SK-MEL-5 (cell line): ENCODE results near the gene TOB1. TPM values are rescaled to one million over a fixed set of nuclear protein-coding genes. Genes with fewer than 3 reads are reported as not detected.

ENCODE experiments used
- DNase-seq: peaks from one replicate; pipeline ENCODE4 v3.0.0-alpha.2; 2016; ENCODE audit warnings: low read depth, low spot score
- in situ Hi-C: cut with HindIII; loops from 2 replicates; pipeline ENCODE4 v1.10.0; 2016; ENCODE audit warnings: low sequenced_read_pairs, high pct_unique_total_duplicates, low pct_unique_long_range_greater_than_20kb
- total RNA-seq: library from RNA; depleted of rRNA; stranded (reverse); fragments of >200 nt; shearing (Covaris generic); gene quantifications from 2 replicates; pipeline ENCODE4 v1.2.3, GENCODE V29; 2014; rRNA removed

TOB1 gene
- total RNA-seq, 1 experiment from 2014 or later, result 23.7 TPM

DNA sequence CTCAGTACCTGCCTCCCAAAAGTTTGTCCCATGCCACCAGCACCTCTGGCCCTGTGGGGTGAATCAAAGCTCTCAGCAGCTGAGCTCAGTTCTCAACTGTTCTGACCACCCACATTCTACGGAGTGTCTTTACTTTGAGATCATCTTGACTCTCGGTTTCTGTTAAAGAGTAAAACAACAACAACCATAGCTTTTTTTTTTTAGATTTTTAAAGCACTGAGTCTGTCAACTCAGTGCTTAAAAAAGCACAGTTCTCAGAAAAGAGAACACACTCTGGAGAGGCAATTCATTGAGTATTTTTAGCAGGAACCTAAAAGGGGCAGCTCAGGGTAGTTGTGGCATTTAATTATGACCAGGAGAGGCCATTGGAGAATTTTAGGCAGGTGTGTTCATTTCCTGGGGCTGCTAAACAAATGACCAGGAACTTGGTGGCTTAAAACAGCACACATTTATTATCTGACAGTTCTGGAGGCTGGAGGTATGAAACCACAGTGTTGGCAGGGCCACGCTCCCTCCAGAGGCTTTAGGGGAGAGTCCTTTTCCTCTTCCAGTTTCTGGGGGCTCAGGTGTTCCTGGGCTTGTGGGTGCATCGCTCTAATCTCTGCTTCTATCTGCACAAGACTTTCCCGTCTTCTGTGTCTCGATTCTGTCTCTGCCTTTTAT, 37.5 kb downstream of the TOB1 start:
- in situ Hi-C loops, result no loop called here

DNA sequence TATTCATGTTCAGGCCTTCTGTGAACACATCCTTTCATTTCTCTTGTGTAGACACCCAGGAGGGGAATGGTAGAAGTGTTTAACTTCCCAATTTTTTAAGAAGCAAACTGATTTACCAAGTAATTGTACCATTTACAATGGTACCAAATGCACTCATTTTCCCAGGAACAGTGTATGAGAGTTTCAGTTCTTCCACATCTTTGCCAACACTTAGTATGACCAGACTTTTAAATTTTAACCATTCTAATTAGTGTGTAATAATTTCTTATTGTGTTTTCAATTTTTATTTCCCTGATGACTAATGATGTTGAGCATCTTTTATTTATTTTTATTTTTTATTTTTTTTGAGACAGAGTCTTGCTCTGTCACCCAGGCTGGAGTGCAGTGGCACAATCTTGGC, 41.0 kb downstream of the TOB1 start:
- in situ Hi-C loops, result no loop called here
- DNase-seq, result no peak

More for the DNA sequence above, 37.5 kb downstream of the TOB1 start:
- DNase-seq, result no peak

DNA sequence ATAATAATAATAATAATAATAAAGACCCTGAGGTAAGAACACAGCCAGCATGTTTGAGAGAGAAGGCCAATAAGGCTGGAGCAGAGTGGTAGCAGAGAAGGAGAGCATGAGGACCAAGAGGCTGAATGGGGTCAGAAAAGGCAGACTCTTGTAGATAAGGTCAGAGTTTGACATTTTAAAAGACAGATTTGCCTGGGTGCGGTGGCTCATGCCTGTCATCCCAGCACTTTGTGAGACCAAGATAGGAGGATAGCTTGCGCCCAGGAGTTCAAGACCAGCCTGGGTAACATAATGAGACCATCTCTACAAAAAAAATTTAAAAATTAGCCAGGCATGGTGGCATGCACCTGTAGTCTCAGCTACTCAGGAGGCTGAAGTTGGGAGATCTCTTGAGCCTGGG, 41.7 kb downstream of the TOB1 start:
- no peak for DNase-seq
- in situ Hi-C loops, result no loop called here

DNA sequence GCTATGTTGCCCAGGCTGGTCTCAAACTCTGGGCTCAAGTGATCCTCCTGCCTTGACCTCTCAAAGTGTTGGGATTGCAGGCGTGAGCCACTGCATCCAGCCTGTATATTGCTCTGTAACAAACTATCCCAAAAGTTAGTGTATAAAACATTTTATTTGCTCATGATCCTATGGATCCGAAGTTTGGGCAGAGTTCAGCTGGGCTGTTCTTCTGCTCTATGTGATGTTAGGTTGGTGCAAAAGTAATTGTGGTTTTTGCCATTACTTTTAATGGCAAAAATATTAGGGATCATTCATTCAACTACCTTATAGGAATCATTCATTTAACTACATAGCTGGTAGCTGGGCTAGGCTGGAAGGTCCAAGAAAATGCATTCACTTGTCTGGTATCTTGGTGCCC, 43.6 kb downstream of the TOB1 start:
- DNase-seq, result no peak
- in situ Hi-C loops, result no loop called here

DNA sequence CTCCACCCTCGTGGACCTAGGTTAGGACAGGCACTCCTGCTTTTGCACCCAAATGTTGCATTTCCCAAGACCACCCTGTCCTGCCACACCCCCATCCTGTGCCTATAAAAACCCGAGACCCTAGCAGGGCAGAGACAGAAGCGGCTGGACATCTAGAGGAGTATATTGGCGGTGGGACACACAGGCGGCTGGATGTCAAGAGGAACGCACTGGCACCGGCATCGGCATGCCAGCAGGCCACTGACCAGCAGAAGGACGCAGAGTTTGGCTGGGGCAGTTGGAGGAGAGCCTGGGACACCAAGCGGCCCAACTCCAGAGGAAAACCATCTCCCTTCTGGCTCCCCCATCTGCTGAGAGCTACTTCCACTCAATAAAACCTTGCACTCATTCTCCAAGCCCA, 45.5 kb downstream of the TOB1 start:
- in situ Hi-C loops, result no loop called here
- no peak for DNase-seq

DNA sequence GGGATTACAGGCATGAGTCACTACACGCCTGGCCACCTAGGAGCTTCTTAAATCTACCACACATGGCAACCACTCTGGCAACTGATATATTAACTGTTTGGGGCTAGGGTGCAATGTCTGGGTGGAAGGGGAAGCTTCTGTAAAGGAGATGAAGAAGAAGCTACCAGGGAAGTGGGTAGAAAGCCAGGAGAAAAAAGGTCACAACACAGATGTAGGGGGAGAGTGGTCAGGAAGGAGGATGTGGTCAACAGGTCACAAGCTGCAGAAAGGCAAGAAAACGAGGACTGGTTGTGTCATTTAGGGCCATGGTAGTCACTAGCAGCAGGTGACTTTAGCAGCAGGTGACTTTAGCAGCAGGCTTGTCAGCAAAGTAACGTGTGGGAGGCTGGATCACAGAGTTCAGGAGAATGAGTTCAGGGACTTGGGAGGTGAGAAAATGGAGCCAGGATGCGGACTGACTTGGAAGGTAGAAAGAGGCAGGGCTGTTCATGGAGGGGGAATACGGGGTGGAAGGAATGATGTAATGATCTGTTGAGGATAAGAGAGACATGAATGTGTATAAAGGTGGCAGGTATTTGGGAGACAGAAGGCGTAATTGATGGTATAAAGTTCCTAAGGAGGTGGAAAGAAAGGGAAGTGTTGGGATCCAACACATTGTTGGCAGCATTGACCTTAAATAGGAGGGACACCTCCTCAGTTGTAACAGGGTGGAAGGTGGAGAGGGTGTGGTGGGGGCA, 47.1 kb downstream of the TOB1 start:
- no peak for DNase-seq
- in situ Hi-C loops, result no loop called here

DNA sequence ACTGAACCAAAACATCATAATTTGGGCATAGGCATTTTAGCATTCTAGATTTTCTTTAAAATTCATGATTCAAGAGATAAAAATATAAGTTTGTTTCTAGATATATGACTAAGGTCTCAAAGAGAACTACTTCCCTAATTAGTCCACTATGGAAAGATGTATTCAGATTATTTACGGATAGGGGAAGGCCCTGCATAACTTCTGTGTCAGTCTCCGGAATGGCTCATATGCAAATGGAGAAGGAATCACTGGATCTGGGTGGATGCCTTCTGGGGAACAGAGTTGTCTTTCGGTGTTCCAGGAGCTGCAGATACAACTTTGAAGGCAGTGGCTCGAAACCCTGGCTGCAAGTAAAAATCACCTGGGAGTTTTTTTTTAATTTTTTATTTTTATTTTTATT, 47.9 kb downstream of the TOB1 start:
- in situ Hi-C loops, result no loop called here
- DNase-seq, result no peak

DNA sequence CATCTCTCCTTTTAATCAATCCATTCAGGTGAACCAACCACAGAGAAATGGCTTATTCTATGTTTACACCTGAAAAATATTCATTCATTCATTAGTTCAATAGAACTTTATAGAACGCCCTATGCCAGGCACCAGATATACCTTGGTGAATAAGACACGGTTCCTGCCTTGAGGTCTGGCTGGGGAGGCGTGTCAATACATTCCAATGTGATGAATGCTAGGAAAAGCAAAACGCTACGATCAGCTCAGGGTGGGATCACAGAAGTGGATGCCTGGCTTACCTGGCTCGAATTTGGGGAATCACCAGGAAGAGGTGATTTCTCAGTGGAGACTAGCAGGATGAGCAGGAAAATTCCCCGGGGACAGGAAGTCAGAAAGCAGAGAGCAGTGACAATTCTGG, 48.3 kb downstream of the TOB1 start:
- DNase-seq, result no peak
- in situ Hi-C loops, result no loop called here

DNA sequence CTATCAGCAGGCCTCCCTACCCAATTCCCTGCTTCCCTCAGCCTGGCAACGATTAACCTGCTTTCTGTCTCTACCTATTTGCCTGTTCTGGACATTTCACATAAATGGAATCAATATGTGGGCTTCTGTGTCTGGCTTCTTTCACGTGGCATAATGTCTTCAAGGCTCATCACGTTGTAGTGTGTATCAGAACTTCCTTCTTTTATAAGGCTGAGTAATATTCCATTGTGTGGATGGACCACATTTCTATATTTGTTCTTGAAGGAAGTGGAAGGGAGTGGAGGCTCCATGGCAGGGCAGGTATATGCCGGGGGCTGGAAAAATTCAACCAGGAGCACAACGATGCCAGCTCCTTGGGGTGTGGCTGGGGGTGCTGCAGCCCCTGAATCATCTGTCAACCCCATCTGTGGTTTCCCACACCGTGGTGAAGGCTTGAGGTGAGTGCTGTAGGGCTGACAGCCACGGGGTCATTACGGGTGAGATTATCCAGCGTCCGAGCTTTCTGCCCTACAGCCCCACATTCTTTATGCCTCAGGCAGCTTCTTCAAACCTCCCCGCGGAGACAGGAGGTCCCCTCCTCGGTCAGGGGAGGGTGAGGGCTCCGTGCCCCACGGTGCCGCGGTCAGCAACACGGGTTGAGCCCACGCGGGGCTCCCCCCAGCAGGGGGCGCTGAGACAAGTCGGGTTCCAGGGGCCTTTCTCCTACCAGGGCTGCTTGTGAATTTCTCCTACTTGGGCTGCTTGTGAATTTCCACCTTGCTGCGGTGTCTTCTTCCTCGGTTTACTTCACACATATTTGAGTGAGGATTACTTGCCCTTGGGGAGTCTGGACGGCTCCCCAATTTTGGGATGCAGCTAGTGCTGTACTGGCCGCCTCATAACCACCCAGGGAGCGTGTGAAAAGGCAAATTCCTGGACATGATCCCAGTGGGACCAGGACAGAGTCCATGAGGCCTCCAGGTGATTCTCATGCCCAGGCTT, 49.1 kb downstream of the TOB1 start:
- peak; percentile 53 for DNase-seq
- in situ Hi-C loops, result no loop called here

DNA sequence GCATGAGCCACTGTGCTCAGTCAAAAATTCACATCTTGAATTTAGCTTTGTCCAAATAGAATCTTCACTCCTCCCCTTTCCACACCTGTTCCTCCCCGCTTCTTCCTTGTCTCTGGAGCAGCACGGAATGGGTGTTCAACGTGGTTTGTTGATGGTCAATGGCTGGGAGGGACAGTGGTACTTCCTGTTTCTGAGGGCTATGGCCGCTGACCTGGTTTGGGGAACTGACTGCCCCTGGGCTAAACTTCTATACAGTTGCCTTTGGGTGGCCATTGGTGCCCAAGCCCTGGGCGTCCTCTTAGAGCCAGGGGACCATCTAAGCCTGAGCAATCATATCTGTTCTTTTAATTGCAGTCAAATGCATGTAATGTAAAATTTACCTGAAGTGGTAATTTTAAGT, 49.9 kb downstream of the TOB1 start:
- no peak for DNase-seq
- in situ Hi-C loops, result no loop called here

DNA sequence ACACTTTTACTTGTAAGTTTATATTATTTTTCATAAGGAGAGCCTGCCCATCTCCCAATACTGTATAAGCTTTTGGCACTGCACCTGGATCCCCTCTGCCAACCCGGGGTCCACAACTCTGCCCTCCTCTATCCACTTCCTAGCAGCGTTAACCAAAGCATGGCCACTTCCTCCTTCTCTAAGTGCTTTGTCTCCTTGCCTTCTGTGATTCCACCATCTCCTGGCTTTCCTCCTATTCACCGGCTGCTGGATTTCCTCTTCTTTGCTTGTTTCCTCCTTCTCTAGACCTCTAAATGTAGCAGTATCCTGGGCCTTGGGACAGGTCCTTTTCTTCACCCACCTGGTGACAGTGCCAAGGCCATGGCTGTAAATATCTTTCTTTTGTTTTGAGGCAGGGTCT, 50.8 kb downstream of the TOB1 start:
- no peak for DNase-seq
- in situ Hi-C loops, result no loop called here

DNA sequence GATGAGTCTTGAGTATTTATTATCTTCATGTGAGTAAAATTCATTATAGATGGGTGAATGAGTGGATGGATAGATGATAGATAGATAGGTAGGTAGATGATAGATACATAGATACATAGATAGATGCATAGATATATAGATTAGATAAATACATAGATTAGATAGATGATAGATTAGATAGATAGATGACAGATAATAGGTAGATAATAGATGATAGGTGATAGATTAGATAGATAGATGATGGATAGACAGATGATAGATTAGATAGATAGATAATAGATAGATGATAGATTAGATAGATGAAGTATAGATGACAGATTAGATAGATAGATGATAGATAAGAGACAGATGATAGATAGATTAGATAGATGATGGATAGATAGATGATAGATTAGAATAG, 52.6 kb downstream of the TOB1 start:
- in situ Hi-C loops, result no loop called here

More for the DNA sequence above, 52.6 kb downstream of the TOB1 start:
- DNase-seq, result no peak

Other genes starting within 250 kb of the TOB1 start
- not detected in 2 replicates for gene ABCC3, start 231.5 kb downstream of the TOB1 start, total RNA-seq
- 49.0 and 53.4 TPM in 2 replicates for gene ANKRD40, start 158.4 kb downstream of the TOB1 start, total RNA-seq
- gene LUC7L3, start 146.8 kb downstream of the TOB1 start, total RNA-seq, result 29.4 and 38.2 TPM in 2 replicates
- not detected in 2 replicates for gene ANKRD40CL, start 98.8 kb downstream of the TOB1 start, total RNA-seq
- not detected in 2 replicates for gene WFIKKN2, start 30.8 kb downstream of the TOB1 start, total RNA-seq